Measurements from ENCODE around the gene CACNA1S. TPM values are rescaled to one million over a fixed set of nuclear protein-coding genes. Genes with fewer than 3 reads are reported as not detected.

CACNA1S gene
- total RNA-seq, 1 experiment from 2014 or later: not detected

DNA sequence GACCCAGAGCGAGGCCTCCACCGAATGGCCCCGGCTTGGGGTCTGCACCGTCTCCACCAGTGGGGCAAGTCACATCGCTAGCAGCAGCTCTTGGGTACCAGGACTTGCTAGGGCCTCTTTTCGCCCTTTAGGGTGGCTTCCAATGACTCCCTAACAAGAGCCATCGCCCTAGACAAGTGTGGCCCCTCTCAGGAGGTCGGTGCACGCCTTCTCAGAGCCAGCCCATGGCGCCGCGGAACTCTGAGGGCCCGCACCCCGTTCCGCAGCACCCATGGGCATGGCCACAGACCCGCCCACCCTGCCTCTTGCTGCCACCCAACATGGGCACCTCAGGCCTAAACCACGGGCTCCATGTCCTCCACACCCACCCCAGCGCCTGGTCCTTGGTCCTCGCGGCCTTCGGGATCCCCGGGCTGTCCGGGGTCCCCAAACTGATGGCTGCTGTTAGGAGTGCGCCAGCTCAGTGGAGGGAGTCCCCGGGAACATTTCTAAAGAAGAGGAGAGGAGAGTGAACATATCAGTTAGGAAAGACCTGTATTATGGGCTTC lies 3.2 kb upstream of the CACNA1S start:
- Histone ChIP-seq H3K23me2 (ENCODE audit: insufficient read length, low read depth, low read length, poor library complexity, severe bottlenecking) (peaks cover 8% of the 10 kb centered on the region), H4K91ac (ENCODE audit: insufficient read length, low read depth, low read length) (no peak overlapping the region), H2BK15ac (ENCODE audit: low read depth, low read length) (no peak overlapping the region), H4K20me1 (ENCODE audit: control insufficient read depth, insufficient read depth, insufficient read length) (no peaks in the 10 kb centered on the region), H3K14ac (ENCODE audit: insufficient read depth, low read length) (no peak overlapping the region), H2BK120ac (ENCODE audit: low read depth, low read length, poor library complexity, severe bottlenecking) (no peak overlapping the region), H3K79me1 (ENCODE audit: insufficient read depth, low read depth, low read length, poor library complexity, severe bottlenecking) (no peaks in the 10 kb centered on the region), H2AFZ (ENCODE audit: low read length) (no peak overlapping the region), H3K27me3 (ENCODE audit: insufficient read depth, low read length) (peaks cover 15% of the 10 kb centered on the region; the same call in 1 of the 2 replicates), H3K23ac (ENCODE audit: insufficient read length, low read depth, low read length) (no peak overlapping the region), H3K9ac (ENCODE audit: extremely low read depth, insufficient read length, low read length) (no peak overlapping the region), H3T11ph (ENCODE audit: low read length) (no peak overlapping the region), H3K4me2 (ENCODE audit: insufficient read depth, insufficient read length, low read length) (no peak overlapping the region), H3K56ac (ENCODE audit: insufficient read length, low read depth, low read length) (no peak overlapping the region), H4K5ac (ENCODE audit: insufficient read length, low read depth, low read length) (no peak overlapping the region), H2BK5ac (ENCODE audit: insufficient read length, low read length) (no peak overlapping the region), H3K4me1 (ENCODE audit: insufficient read depth, low read length) (no peaks in the 10 kb centered on the region), H3K4ac (ENCODE audit: low read depth, low read length) (no peak overlapping the region), H4K8ac (replicated peaks; ENCODE audit: insufficient read length, low read depth, low read length) (no peak overlapping the region), H2AK5ac (ENCODE audit: insufficient read length, low read length) (no peak overlapping the region), H3K27ac (ENCODE audit: insufficient read length, low read depth, low read length) (no peak overlapping the region), H2BK20ac (ENCODE audit: low read depth, low read length, poor library complexity, severe bottlenecking) (no peak overlapping the region), H3K79me2 (ENCODE audit: insufficient read depth, low read length) (no peaks in the 10 kb centered on the region), H3K18ac (ENCODE audit: insufficient read length, low read depth, low read length) (no peak overlapping the region), H3K9me3 (ENCODE audit: control insufficient read depth, low read depth, low read length) (no peaks in the 10 kb centered on the region), H2BK12ac (ENCODE audit: insufficient read length, low read depth, low read length) (no peak overlapping the region)
- TF ChIP-seq, protein P1, sequence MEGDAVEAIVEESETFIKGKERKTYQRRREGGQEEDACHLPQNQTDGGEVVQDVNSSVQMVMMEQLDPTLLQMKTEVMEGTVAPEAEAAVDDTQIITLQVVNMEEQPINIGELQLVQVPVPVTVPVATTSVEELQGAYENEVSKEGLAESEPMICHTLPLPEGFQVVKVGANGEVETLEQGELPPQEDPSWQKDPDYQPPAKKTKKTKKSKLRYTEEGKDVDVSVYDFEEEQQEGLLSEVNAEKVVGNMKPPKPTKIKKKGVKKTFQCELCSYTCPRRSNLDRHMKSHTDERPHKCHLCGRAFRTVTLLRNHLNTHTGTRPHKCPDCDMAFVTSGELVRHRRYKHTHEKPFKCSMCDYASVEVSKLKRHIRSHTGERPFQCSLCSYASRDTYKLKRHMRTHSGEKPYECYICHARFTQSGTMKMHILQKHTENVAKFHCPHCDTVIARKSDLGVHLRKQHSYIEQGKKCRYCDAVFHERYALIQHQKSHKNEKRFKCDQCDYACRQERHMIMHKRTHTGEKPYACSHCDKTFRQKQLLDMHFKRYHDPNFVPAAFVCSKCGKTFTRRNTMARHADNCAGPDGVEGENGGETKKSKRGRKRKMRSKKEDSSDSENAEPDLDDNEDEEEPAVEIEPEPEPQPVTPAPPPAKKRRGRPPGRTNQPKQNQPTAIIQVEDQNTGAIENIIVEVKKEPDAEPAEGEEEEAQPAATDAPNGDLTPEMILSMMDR (conservative IDR thresholded peaks at IDR 0.05): no peak
- Mint-ChIP-seq H3K27me3 (ENCODE audit: low read depth) (peaks cover 64% of the 10 kb centered on the region), H3K4me1 (peaks cover 9 to 25% of the 10 kb centered on the region in 2 experiments), H3K9me3 (no peaks in the 10 kb centered on the region), H3K36me3 (ENCODE audit: insufficient read depth in 1 of 3, low read depth in 3 of 3) (no peaks in the 10 kb centered on the region), H3K4me3 (no peak overlapping the region; a peak in 1 of 5 replicates), H3K27ac (no peak overlapping the region)
- DNase-seq: no peak
- no CpG with 5 or more reads among the region's 25 CpGs for WGBS (ENCODE audit: extremely low coverage, insufficient read length, low lambda C conversion rate)

All from H9 (cell line).